Measurements from ENCODE around the gene ZNF133.

- no peak for TF ChIP-seq EZH2 (IDR thresholded peaks at IDR 0.05)
- no peak for TF ChIP-seq POLR2AphosphoS5 (IDR thresholded peaks at IDR 0.05; ENCODE audit: borderline replicate concordance, low read depth, low read length)
- TF ChIP-seq FOXP2 (optimal IDR thresholded peaks at IDR 0.05; ENCODE audit: control extremely low read depth, extremely low read length, insufficient read depth), result no peak
These were observed 36.3 kb downstream of the ZNF133 start for GRCh38 chr20:18324596-18325089.
